Measurements from ENCODE around the gene NPFF. TPM values are rescaled to one million over a fixed set of nuclear protein-coding genes. Genes with fewer than 3 reads are reported as not detected.

The NPFF gene
- polyA plus RNA-seq, 1 donor from 2014 or later = not detected

DNA sequence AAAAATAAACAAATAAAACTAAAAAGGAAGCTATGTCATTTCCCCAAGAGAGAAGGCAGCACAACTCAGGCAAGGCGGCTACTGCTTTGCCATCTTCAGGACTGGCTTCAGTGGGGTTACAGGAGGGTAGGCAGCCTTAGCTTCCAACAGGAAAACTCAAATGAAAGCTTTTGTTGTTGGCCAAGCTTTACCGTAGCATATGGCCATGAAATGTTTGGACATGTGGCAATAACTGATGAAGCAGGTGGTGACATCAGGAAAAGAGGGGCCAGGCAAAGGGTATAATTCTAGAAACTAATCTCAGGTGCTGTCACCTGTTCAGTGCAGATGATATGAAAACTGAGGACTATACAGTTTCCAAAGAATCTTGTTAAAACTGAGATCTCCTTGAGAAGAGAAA is 22.8 kb upstream of the NPFF start:
- Mint-ChIP-seq H3K4me1 (no peaks in the 10 kb centered on the region), H3K36me3 (no peaks in the 10 kb centered on the region), H3K27me3 (no peaks in the 10 kb centered on the region), H3K4me3 (no peak overlapping the region), H3K27ac (no peak overlapping the region), H3K9me3 (no peaks in the 10 kb centered on the region)

GRCh38 chr12:53524476-53524875 is 17.2 kb upstream of the NPFF start:
- Mint-ChIP-seq H3K4me3 (no peak overlapping the region), H3K36me3 (peaks cover 5% of the 10 kb centered on the region), H3K9me3 (no peaks in the 10 kb centered on the region), H3K4me1 (peaks cover 0 to 5% (median 0%) of the 10 kb centered on the region in 3 donors), H3K27me3 (no peaks in the 10 kb centered on the region), H3K27ac (no peak overlapping the region)

DNA sequence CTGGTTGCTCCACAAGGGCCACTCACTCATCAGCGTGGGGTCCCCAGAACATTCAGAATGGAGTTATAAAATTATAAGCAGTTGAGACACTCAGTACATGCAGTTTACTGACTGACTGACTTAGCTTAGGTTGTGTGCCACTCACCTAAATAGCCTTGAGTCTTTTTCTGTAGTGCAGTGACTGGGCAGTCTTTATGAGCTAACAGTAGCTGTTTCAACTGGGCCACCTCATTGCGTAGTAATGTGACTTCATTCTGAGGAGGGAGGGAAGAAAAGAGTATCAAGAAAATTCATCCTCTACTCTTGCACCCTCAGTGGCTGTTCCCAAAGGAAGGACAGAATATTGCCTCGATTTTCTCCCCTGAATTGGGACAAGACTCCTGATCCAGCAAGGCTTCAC is 15.8 kb upstream of the NPFF start:
- no peaks in the 10 kb centered on the region for H3K27me3 Mint-ChIP-seq
- peaks cover 5% of the 10 kb centered on the region for H3K36me3 Mint-ChIP-seq
- H3K9me3 Mint-ChIP-seq = no peaks in the 10 kb centered on the region
- H3K27ac Mint-ChIP-seq = no peak overlapping the region
- peaks cover 0 to 5% (median 0%) of the 10 kb centered on the region in 3 donors for H3K4me1 Mint-ChIP-seq
- H3K4me3 Mint-ChIP-seq = no peak overlapping the region

- Mint-ChIP-seq H3K9me3 (no peaks in the 10 kb centered on the region), H3K27me3 (no peaks in the 10 kb centered on the region), H3K4me3 (no peak overlapping the region), H3K4me1 (peaks cover 0 to 6% (median 0%) of the 10 kb centered on the region in 3 donors), H3K36me3 (peaks cover 9% of the 10 kb centered on the region), H3K27ac (no peak overlapping the region)
These were observed 11.1 kb upstream of the NPFF start for GRCh38 chr12:53518381-53518780.

DNA sequence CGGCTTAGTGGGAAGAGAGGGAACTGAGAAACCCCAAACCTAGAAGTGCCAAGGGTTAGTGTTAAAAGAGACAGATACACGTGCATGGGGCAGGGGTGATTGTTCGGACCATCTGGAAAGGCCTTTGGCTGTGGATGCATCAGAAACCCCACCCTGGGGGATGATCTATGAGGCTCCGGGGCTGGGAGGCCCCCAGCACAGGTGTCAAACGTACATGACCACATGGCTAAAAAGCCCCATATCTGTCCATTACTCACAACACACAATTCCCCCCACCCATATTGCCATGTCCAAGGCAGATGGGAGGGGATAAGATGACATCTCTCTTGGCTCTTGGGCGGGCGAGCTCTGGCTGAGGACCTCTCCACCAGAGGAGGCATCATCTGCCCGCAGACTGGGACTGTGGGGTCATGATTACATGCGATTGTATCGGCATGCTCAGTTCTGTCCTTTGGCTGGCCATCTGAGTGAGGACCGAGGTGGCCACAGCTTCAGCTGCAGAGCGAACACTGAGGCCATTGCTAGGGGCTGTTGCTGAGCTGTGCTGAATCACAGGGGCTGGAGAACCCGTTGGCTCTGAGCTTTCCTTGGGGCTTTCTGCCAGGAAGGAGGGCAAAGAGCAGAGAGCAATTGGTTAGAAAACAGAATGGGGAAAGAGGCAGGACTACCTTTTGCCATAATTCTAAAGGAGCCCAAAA is 9.6 kb upstream of the NPFF start:
- Mint-ChIP-seq H3K4me1 (peaks cover 0 to 6% (median 0%) of the 10 kb centered on the region in 3 donors), H3K36me3 (peaks cover 11% of the 10 kb centered on the region), H3K4me3 (no peak overlapping the region), H3K27me3 (no peaks in the 10 kb centered on the region), H3K9me3 (no peaks in the 10 kb centered on the region), H3K27ac (peak overlapping the region in 1 of 3 donors; percentile 86)

- Mint-ChIP-seq H3K4me1 (peaks cover 0 to 3% (median 0%) of the 10 kb centered on the region in 3 donors), H3K27ac (peak overlapping the region in 1 of 3 donors; percentile 48), H3K4me3 (no peak overlapping the region), H3K9me3 (no peaks in the 10 kb centered on the region), H3K36me3 (peaks cover 7% of the 10 kb centered on the region), H3K27me3 (no peaks in the 10 kb centered on the region)
These were observed 8.0 kb upstream of the NPFF start for GRCh38 chr12:53515291-53515680.

GRCh38 chr12:53514628-53515290 is 7.5 kb upstream of the NPFF start:
- no peaks in the 10 kb centered on the region for H3K27me3 Mint-ChIP-seq
- H3K36me3 Mint-ChIP-seq = peaks cover 7% of the 10 kb centered on the region
- no peaks in the 10 kb centered on the region for H3K9me3 Mint-ChIP-seq
- H3K4me1 Mint-ChIP-seq = peaks cover 0 to 3% (median 0%) of the 10 kb centered on the region in 3 donors
- no peak overlapping the region for H3K27ac Mint-ChIP-seq
- no peak overlapping the region for H3K4me3 Mint-ChIP-seq

- Mint-ChIP-seq H3K4me1 (peaks cover 0 to 3% (median under 1%) of the 10 kb centered on the region in 3 donors), H3K9me3 (no peaks in the 10 kb centered on the region), H3K27me3 (no peaks in the 10 kb centered on the region), H3K36me3 (peaks cover 7% of the 10 kb centered on the region), H3K4me3 (no peak overlapping the region), H3K27ac (no peak overlapping the region)
These were observed 6.6 kb upstream of the NPFF start for GRCh38 chr12:53513712-53514410.

GRCh38 chr12:53510181-53510812 is 3.0 kb upstream of the NPFF start:
- Mint-ChIP-seq H3K27me3 (no peaks in the 10 kb centered on the region), H3K4me3 (no peak overlapping the region), H3K9me3 (no peaks in the 10 kb centered on the region), H3K4me1 (peaks cover 4 to 7% (median 5%) of the 10 kb centered on the region in 3 donors), H3K27ac (peak overlapping the region in 1 of 3 donors; percentile 81), H3K36me3 (peaks cover 2% of the 10 kb centered on the region)

DNA sequence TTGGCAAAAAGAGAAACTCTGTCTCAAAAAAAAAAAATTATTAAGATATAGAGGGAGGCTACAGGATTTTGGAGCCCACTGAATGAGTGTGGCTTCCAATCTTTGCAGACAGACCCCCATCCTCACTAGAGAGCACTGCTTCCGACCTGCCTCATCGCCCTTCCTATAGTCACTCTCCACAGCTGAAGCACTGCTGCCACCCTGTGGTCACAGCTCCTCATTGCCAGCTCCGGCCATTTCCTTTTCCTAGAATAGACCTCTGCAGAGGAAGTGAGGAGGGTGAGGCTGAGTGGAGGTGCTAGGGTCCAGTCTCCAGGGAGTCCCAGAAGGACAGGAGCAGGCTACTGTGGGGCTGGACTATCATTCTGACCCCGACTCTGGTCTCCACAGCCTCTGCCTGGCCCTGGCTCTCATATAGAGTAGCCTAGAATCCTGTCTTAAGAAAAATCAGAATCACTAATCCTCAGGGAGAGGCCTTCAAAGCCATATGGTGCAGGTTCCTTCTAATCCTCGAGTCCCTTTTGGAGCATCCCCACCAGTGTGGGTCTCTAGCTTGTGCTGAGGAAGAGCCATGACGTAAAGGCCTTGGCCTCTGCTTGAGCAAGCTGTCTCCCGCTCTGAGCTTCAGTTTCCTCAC is 1.4 kb upstream of the NPFF start:
- Mint-ChIP-seq H3K4me3 (peak overlapping the region in 1 of 4 donors; percentile 45), H3K36me3 (peaks cover 2% of the 10 kb centered on the region), H3K4me1 (peaks cover 4 to 7% (median 5%) of the 10 kb centered on the region in 3 donors), H3K9me3 (no peaks in the 10 kb centered on the region), H3K27me3 (no peaks in the 10 kb centered on the region), H3K27ac (peak overlapping the region in 2 of 3 donors; percentile 32 to 43)

DNA sequence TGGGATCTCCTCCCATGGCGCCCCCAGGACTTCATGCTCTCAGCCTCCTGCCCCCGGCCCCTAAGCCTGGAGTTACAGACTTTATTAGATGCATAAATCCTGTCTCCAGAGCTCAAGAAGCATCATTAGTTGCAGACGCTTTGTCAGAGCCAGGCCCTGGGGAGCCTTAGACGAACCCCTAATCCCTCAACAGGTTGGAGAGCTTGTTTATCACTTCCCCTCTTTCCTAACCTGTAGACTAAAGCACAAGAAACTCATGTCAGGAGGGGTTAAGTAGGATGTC is 260 bp upstream of the NPFF start:
- no peak overlapping the region for H3K4me3 Mint-ChIP-seq
- no peaks in the 10 kb centered on the region for H3K27me3 Mint-ChIP-seq
- H3K36me3 Mint-ChIP-seq = no peaks in the 10 kb centered on the region
- peaks cover 4 to 7% (median 5%) of the 10 kb centered on the region in 3 donors for H3K4me1 Mint-ChIP-seq
- no peaks in the 10 kb centered on the region for H3K9me3 Mint-ChIP-seq
- peak overlapping the region in 1 of 3 donors; percentile 47 for H3K27ac Mint-ChIP-seq

- H3K4me1 Mint-ChIP-seq = peaks cover 5 to 12% (median 8%) of the 10 kb centered on the region in 3 donors
- H3K27ac Mint-ChIP-seq = no peak overlapping the region
- H3K4me3 Mint-ChIP-seq = no peak overlapping the region
- H3K36me3 Mint-ChIP-seq = no peaks in the 10 kb centered on the region
- H3K27me3 Mint-ChIP-seq = no peaks in the 10 kb centered on the region
- H3K9me3 Mint-ChIP-seq = no peaks in the 10 kb centered on the region
These were observed 866 bp downstream of the NPFF start for GRCh38 chr12:53506450-53506785.

DNA sequence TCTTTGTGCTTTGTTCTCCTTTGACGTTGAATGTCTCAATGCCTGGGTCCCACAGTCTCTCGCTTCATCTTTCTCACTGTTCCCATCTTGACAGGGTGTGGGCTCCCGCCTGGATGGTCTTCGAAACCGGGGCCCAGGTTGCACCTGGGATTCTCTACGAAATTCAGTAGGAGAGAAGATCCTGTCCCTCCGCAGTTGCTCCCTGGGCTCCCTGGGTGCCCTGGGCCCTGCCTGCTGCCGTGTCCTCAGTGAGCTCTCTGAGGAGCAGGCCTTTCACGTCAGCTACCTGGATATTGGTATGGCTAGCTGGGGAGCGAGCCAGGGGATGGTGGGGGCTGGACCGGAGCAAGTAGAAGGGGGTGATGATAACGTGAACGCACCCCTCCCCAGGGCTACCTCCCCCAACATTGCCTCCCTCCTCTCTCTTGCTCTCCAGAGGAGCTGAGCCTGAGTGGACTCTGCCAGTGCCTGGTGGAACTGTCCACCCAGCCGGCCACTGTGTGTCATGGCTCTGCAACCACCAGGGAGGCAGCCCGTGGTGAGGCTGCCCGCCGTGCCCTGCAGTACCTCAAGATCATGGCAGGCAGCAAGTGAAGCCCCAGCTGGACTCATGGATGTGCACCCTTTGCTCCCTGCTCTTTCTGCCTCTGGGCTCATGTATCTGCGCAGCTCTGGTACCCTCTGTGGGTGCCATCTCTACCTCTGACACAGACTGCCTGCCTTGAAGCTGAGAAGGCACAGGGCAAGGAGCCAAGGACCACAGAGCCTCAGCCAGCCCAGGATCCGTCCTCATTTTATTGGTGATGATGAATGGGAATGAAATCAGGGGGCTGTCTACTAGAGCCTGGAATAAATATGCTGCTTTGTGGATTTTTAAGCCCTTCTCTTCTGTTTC is 1.5 kb downstream of the NPFF start:
- no peaks in the 10 kb centered on the region for H3K27me3 Mint-ChIP-seq
- H3K27ac Mint-ChIP-seq = peak overlapping the region in 1 of 3 donors; percentile 87
- H3K4me3 Mint-ChIP-seq = no peak overlapping the region
- no peaks in the 10 kb centered on the region for H3K36me3 Mint-ChIP-seq
- no peaks in the 10 kb centered on the region for H3K9me3 Mint-ChIP-seq
- peaks cover 5 to 12% (median 8%) of the 10 kb centered on the region in 3 donors for H3K4me1 Mint-ChIP-seq

GRCh38 chr12:53505086-53505485 is 2.2 kb downstream of the NPFF start:
- peaks cover 5 to 15% (median 8%) of the 10 kb centered on the region in 3 donors for H3K4me1 Mint-ChIP-seq
- H3K27me3 Mint-ChIP-seq = no peaks in the 10 kb centered on the region
- H3K27ac Mint-ChIP-seq = peak overlapping the region in 2 of 3 donors; percentile 85 to 87
- peak overlapping the region in 1 of 4 donors; percentile 69 for H3K4me3 Mint-ChIP-seq
- H3K36me3 Mint-ChIP-seq = no peaks in the 10 kb centered on the region
- H3K9me3 Mint-ChIP-seq = no peaks in the 10 kb centered on the region

Measured in IgD-negative memory B cell (primary cell).